CD14-positive monocyte (primary cell): ENCODE data around the gene CEBPG. TPM values are rescaled to one million over a fixed set of nuclear protein-coding genes. Genes with fewer than 3 reads are reported as not detected.

Experiments used
- DNase-seq, 3 donors: peaks; one replicate each; pipeline ENCODE4 v3.0.0-alpha.2; 2011 to 2022
- H2AFZ ChIP-seq: 2 replicates; pipeline ENCODE4 v1.6.0; 2012; ENCODE audit warnings: mild to moderate bottlenecking, low read depth, low read length, inconsistent platforms; ENCODE audit not compliant: insufficient read depth, poor library complexity, severe bottlenecking
- H3K27ac ChIP-seq, 2 donors: 1 replicate in 1 of 2; 2 replicates in 1 of 2; pipeline ENCODE4 v1.5.1; 2012 to 2013; ENCODE audit warnings: low read length in 2 of 2, control low read depth in 1 of 2, inconsistent platforms in 1 of 2, low read depth in 1 of 2, mild to moderate bottlenecking in 1 of 2
- H3K27me3 ChIP-seq, 2 donors: one replicate each; pipeline versions ENCODE4 v1.6.0 to v1.6.1; 2011 to 2013; ENCODE audit warnings: low read length in 2 of 2; ENCODE audit not compliant: control insufficient read depth in 2 of 2, insufficient read depth in 2 of 2
- H3K36me3 ChIP-seq, 2 donors: replicated peaks in 1 of 2; 1 replicate in 1 of 2; 2 replicates in 1 of 2; pipeline versions ENCODE4 v1.5.1 to v1.6.1; 2012 to 2013; ENCODE audit warnings: low read length in 2 of 2, control low read depth in 1 of 2, inconsistent platforms in 1 of 2, mild to moderate bottlenecking in 1 of 2; ENCODE audit not compliant: insufficient read depth in 2 of 2, control insufficient read depth in 1 of 2
- H3K4me1 ChIP-seq, 2 donors: 1 replicate in 1 of 2; 2 replicates in 1 of 2; pipeline versions ENCODE4 v1.5.1 to v1.6.1; 2012 to 2013; ENCODE audit warnings: low read length in 2 of 2, control low read depth in 1 of 2, inconsistent platforms in 1 of 2, mild to moderate bottlenecking in 1 of 2, moderate library complexity in 1 of 2; ENCODE audit not compliant: insufficient read depth in 2 of 2, control insufficient read depth in 1 of 2
- H3K4me2 ChIP-seq: replicated peaks from 2 replicates; pipeline ENCODE3; 2012; ENCODE audit warnings: low read length, moderate library complexity, mild to moderate bottlenecking; ENCODE audit not compliant: poor library complexity, severe bottlenecking; ENCODE audit errors: extremely low read depth
- H3K4me3 ChIP-seq, 3 experiments: fragments of 200-600 bp in 1 of 3; sonication (generic) in 1 of 3; replicated peaks in 1 of 3; 1 replicate in 2 of 3; 2 replicates in 1 of 3; pipeline ENCODE4 v1.5.1; 2011 to 2013; ENCODE audit warnings: low read length in 3 of 3, mild to moderate bottlenecking in 3 of 3, control low read depth in 2 of 3, low read depth in 2 of 3, inconsistent platforms in 1 of 3, moderate library complexity in 1 of 3
- H3K79me2 ChIP-seq: 2 replicates; pipeline ENCODE4 v1.6.0; 2012; ENCODE audit warnings: mild to moderate bottlenecking, control low read depth, inconsistent platforms, low read length, moderate library complexity; ENCODE audit not compliant: insufficient read depth
- H3K9ac ChIP-seq: 2 replicates; pipeline ENCODE4 v1.6.0; 2017; ENCODE audit warnings: low read length, mild to moderate bottlenecking; ENCODE audit not compliant: insufficient read depth, poor library complexity, severe bottlenecking
- H3K9me3 ChIP-seq, 2 donors: replicated peaks in 1 of 2; 1 replicate in 1 of 2; 2 replicates in 1 of 2; pipeline versions ENCODE4 v1.5.1 to v1.6.1; 2012 to 2013; ENCODE audit warnings: low read length in 2 of 2, control low read depth in 1 of 2; ENCODE audit not compliant: control insufficient read depth in 1 of 2, insufficient read depth in 1 of 2
- H4K20me1 ChIP-seq: 2 replicates; pipeline ENCODE4 v1.6.0; 2012; ENCODE audit warnings: mild to moderate bottlenecking, low read length, control low read depth, moderate library complexity; ENCODE audit not compliant: insufficient read depth
- H3K27ac Mint-ChIP-seq, 7 donors: one replicate each; pipeline ENCODE4 v1.8.0; 2020; ENCODE audit warnings: mild to moderate bottlenecking in 7 of 7, mixed read lengths in 7 of 7, moderate library complexity in 6 of 7, inconsistent platforms in 2 of 7
- H3K27me3 Mint-ChIP-seq, 3 donors: one replicate each; pipeline ENCODE4 v1.8.0; 2021 to 2022; ENCODE audit warnings: low read depth in 3 of 3, mild to moderate bottlenecking in 3 of 3, mixed read lengths in 3 of 3, moderate library complexity in 3 of 3, inconsistent platforms in 1 of 3
- H3K36me3 Mint-ChIP-seq, 2 donors: one replicate each; pipeline ENCODE4 v1.8.0; 2020; ENCODE audit warnings: mixed read lengths in 2 of 2, inconsistent platforms in 1 of 2, mild to moderate bottlenecking in 1 of 2
- H3K4me1 Mint-ChIP-seq: one replicate; pipeline ENCODE4 v1.8.0; 2020; ENCODE audit warnings: mild to moderate bottlenecking, mixed read lengths
- H3K4me3 Mint-ChIP-seq, 2 donors: one replicate each; pipeline ENCODE4 v1.8.0; 2020; ENCODE audit warnings: mild to moderate bottlenecking in 2 of 2, mixed read lengths in 2 of 2, moderate library complexity in 1 of 2
- H3K9me3 Mint-ChIP-seq, 7 donors: one replicate each; pipeline ENCODE4 v1.8.0; 2020 to 2022; ENCODE audit warnings: mixed read lengths in 7 of 7, mild to moderate bottlenecking in 6 of 7, moderate library complexity in 6 of 7, inconsistent platforms in 2 of 7
- WGBS: methylation state at CpG from one replicate; pipeline ENCODE4 v1.1.5; 2013; ENCODE audit warnings: missing lambda C conversion rate; ENCODE audit not compliant: insufficient coverage; 5-methylcytosine and 5-hydroxymethylcytosine counted together
- intact Hi-C, 2 donors: fragments of 100-400 bp; cut with micrococcal nuclease; formaldehyde crosslinking; loops; one replicate each; pipeline versions ENCODE4 v1.15.0 to v1.15.1; 2023
- polyA plus RNA-seq, 3 donors: library from polyadenylated mRNA; depleted of rRNA in 1 of 3; unstranded in 2 of 3; stranded (reverse) in 1 of 3; fragments of 300-500 nt in 2 of 3; fragments of >200 nt in 1 of 3; fragmentation: Illumina TruSeq in 2 of 3; gene quantifications; 1 replicate in 2 of 3; 2 replicates in 1 of 3; pipeline ENCODE4 v1.2.3, GENCODE V29; 2012 to 2021
- TF ChIP-seq, protein P1 (sequence below): fragments of 200-600 bp; IDR thresholded peaks from one replicate; pipeline ENCODE4 v1.8.0; 2022; ENCODE audit warnings: antibody characterized with exemption, mild to moderate bottlenecking

The CEBPG gene
- polyA plus RNA-seq, 3 donors, result 16.8 to 18.3 (median 17.8) TPM

DNA sequence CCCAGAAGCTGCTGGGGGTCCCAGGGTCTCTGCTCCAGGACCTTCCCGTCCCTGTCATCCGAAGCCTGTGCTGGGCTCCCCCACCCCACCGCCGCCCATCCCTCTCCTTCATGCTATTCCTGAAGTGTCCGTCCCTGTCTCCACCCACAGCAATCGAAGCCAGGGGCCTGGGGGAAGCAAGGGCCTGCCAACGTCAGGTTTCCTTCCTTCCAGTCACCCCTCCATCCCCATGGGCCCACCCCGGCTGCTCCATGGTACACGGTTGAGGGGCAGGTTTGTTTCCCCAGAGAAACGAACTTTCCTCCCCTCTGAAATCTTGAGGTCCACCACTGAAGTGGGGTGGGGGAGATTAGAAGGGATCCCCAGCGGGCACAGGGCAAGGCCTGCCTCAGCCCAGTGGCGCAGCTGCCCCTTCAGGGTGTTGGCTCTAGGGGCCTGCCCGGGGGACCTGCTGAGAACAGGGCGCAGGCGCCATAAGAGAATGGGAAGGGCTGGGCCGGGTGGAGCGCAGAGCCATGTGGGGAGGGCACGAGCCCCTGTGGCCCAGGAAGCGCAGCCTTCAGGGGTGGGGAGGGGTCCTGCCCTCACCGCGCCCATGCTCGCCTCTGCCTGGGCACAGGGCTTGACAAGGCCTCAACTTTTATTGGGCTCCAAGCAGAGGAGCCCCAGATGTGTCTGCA lies 16.1 kb downstream of the CEBPG start:
- Mint-ChIP-seq H3K4me1 (peaks cover 62% of the 10 kb centered on the region), H3K27me3 (no peaks in the 10 kb centered on the region), H3K4me3 (no peak overlapping the region), H3K36me3 (peaks cover 20 to 24% of the 10 kb centered on the region in 2 donors), H3K27ac (peak overlapping the region in 6 of 7 donors; percentile 36 to 85 (median 61)), H3K9me3 (no peaks in the 10 kb centered on the region)
- Histone ChIP-seq H3K36me3 (peaks cover 20 to 25% of the 10 kb centered on the region in 2 donors), H3K27ac (peak overlapping the region; percentile 32 to 60), H3K4me2 (peak overlapping the region; percentile 58), H3K27me3 (no peaks in the 10 kb centered on the region), H3K9me3 (no peaks in the 10 kb centered on the region), H3K4me1 (peaks cover 58 to 66% of the 10 kb centered on the region in 2 donors), H4K20me1 (peaks cover 37% of the 10 kb centered on the region), H3K4me3 (peak overlapping the region in 1 of 3 experiments; percentile 10), H3K9ac (peak overlapping the region; percentile 59), H3K79me2 (peaks cover 93% of the 10 kb centered on the region), H2AFZ (peak overlapping the region; percentile 47)
- DNase-seq, result no peak
- WGBS, result 48% methylated on average over 17 of the region's 22 CpGs
- intact Hi-C loops, result no loop called here
- TF ChIP-seq, protein P1, sequence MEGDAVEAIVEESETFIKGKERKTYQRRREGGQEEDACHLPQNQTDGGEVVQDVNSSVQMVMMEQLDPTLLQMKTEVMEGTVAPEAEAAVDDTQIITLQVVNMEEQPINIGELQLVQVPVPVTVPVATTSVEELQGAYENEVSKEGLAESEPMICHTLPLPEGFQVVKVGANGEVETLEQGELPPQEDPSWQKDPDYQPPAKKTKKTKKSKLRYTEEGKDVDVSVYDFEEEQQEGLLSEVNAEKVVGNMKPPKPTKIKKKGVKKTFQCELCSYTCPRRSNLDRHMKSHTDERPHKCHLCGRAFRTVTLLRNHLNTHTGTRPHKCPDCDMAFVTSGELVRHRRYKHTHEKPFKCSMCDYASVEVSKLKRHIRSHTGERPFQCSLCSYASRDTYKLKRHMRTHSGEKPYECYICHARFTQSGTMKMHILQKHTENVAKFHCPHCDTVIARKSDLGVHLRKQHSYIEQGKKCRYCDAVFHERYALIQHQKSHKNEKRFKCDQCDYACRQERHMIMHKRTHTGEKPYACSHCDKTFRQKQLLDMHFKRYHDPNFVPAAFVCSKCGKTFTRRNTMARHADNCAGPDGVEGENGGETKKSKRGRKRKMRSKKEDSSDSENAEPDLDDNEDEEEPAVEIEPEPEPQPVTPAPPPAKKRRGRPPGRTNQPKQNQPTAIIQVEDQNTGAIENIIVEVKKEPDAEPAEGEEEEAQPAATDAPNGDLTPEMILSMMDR, result no peak

DNA sequence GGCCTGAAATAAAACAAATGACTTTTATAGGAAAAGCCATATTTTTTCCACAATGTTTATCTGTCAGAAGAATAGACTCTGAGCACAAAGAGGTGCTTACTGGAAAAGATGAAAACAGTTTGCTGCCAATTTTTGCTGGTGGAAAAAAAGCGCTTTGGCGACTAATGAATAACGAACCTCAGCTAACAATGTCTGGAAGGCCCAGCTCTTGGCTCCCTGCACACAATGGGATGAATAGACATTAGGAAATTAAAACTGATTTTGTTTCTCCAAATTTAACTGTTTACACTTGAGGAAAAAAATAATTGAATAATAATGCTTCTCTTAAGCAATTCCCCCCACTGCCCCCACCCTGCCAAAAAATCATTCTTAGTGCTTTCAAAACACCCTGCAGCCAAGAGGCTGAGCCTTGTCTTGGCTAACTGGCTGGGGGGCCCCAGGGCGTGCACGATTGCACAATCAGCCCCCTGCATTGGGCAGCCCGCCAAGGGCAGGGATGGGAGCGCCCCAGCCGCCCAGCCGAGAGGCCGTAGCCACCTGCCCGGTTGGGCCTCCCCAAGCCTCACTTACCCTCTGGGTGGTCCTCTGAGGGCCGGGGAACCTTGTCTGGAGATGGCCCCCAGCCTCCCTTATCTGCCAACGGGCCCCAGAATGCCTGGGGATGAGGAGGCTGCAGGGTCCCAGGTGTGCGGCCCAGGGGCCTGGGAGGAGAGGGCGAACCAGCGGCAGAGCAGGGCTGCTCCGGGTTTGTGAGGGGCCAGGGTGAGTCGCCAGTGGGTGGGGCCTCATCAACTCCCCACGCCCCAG lies 16.8 kb downstream of the CEBPG start:
- peaks cover 66 to 74% of the 10 kb centered on the region in 2 donors for H3K4me1 ChIP-seq

More for the DNA sequence above, 16.8 kb downstream of the CEBPG start:
- Histone ChIP-seq H3K27me3 (no peaks in the 10 kb centered on the region), H4K20me1 (peaks cover 30% of the 10 kb centered on the region), H3K27ac (peak overlapping the region; percentile 32 to 60), H3K4me3 (peak overlapping the region in 1 of 3 experiments; percentile 54), H3K79me2 (peaks cover 89% of the 10 kb centered on the region), H3K4me2 (peak overlapping the region; percentile 58), H3K9me3 (no peaks in the 10 kb centered on the region), H3K36me3 (peaks cover 20 to 25% of the 10 kb centered on the region in 2 donors), H3K9ac (peak overlapping the region; percentile 59), H2AFZ (no peak overlapping the region)
- no peaks in the 10 kb centered on the region for H3K27me3 Mint-ChIP-seq
- H3K4me3 Mint-ChIP-seq, result peak overlapping the region in 1 of 2 donors; percentile 46
- H3K9me3 Mint-ChIP-seq, result no peaks in the 10 kb centered on the region
- TF ChIP-seq, protein P1, result no peak
- peaks cover 64% of the 10 kb centered on the region for H3K4me1 Mint-ChIP-seq
- intact Hi-C loops, result no loop called here
- H3K27ac Mint-ChIP-seq, result peak overlapping the region in 5 of 7 donors; percentile 32 to 72 (median 41)
- 51% methylated on average over 9 of the region's 19 CpGs for WGBS
- peaks cover 19 to 22% of the 10 kb centered on the region in 2 donors for H3K36me3 Mint-ChIP-seq
- DNase-seq, result peak in 1 of 3 donors; percentile 15
